Astrocyte (in vitro differentiated cells and primary cell): Measurements from ENCODE around the gene MED13L. TPM values are rescaled to one million over a fixed set of nuclear protein-coding genes. Genes with fewer than 3 reads are reported as not detected.

Source experiments
- DNase-seq: peaks from one replicate; pipeline ENCODE4 v3.0.0-alpha.2; 2010; ENCODE audit warnings: low read depth
- FAIRE-seq: peaks from 2 replicates; lab custom pipeline; 2011; peaks lifted over from hg19 to GRCh38; lab: Jason Lieb, UNC
- H2AFZ ChIP-seq: 2 replicates; pipeline ENCODE4 v1.6.0; 2012; ENCODE audit warnings: low read depth, low read length, inconsistent platforms
- H3K27ac ChIP-seq: 2 replicates; pipeline ENCODE4 v1.5.1; 2011; ENCODE audit warnings: low read depth, low read length, inconsistent platforms
- H3K27me3 ChIP-seq: 2 replicates; pipeline ENCODE4 v1.6.0; 2011; ENCODE audit warnings: low read length, inconsistent platforms; ENCODE audit not compliant: insufficient read depth
- H3K36me3 ChIP-seq: 2 replicates; pipeline ENCODE4 v1.5.1; 2011; ENCODE audit warnings: low read length, inconsistent platforms; ENCODE audit not compliant: insufficient read depth
- H3K4me1 ChIP-seq: 2 replicates; pipeline ENCODE4 v1.5.1; 2011; ENCODE audit warnings: low read length, inconsistent platforms; ENCODE audit not compliant: insufficient read depth
- H3K4me2 ChIP-seq: 2 replicates; pipeline ENCODE4 v1.6.0; 2012; ENCODE audit warnings: low read length, inconsistent platforms
- H3K4me3 ChIP-seq: 2 replicates; pipeline ENCODE4 v1.5.1; 2011; ENCODE audit warnings: low read depth, mild to moderate bottlenecking, low read length, inconsistent platforms; ENCODE audit not compliant: insufficient read depth
- H3K79me2 ChIP-seq: 2 replicates; pipeline ENCODE4 v1.6.0; 2012; ENCODE audit warnings: mild to moderate bottlenecking, low read length, inconsistent platforms; ENCODE audit not compliant: insufficient read depth
- H3K9ac ChIP-seq: 2 replicates; pipeline ENCODE4 v1.6.0; 2012; ENCODE audit warnings: mild to moderate bottlenecking, low read length, inconsistent platforms
- H3K9me3 ChIP-seq: 2 replicates; pipeline ENCODE4 v1.5.1; 2012; ENCODE audit warnings: low read depth, mild to moderate bottlenecking, low read length, inconsistent platforms; ENCODE audit not compliant: insufficient read depth
- H4K20me1 ChIP-seq: 2 replicates; pipeline ENCODE4 v1.6.0; 2012; ENCODE audit warnings: low read length, inconsistent platforms; ENCODE audit not compliant: insufficient read depth
- H3K27ac Mint-ChIP-seq: one replicate; pipeline ENCODE4 v1.8.0; 2021; ENCODE audit warnings: mild to moderate bottlenecking, mixed read lengths; ENCODE audit not compliant: unreplicated experiment
- H3K27me3 Mint-ChIP-seq: one replicate; pipeline ENCODE4 v1.8.0; 2021; ENCODE audit warnings: low read depth, mixed read lengths; ENCODE audit not compliant: unreplicated experiment
- H3K36me3 Mint-ChIP-seq: one replicate; pipeline ENCODE4 v1.8.0; 2021; ENCODE audit warnings: low read depth, mixed read lengths; ENCODE audit not compliant: unreplicated experiment
- H3K4me1 Mint-ChIP-seq: one replicate; pipeline ENCODE4 v1.8.0; 2021; ENCODE audit warnings: low read depth, mixed read lengths; ENCODE audit not compliant: unreplicated experiment
- H3K4me3 Mint-ChIP-seq: one replicate; pipeline ENCODE4 v1.8.0; 2021; ENCODE audit warnings: mild to moderate bottlenecking, moderate library complexity, mixed read lengths; ENCODE audit not compliant: unreplicated experiment
- H3K9me3 Mint-ChIP-seq: one replicate; pipeline ENCODE4 v1.8.0; 2021; ENCODE audit warnings: mild to moderate bottlenecking, mixed read lengths; ENCODE audit not compliant: unreplicated experiment
- EZH2 ChIP-seq: IDR thresholded peaks from 2 replicates; pipeline ENCODE4 v1.6.1; 2012; ENCODE audit warnings: mild to moderate bottlenecking, low read length, inconsistent platforms; ENCODE audit not compliant: insufficient read depth
- total RNA-seq: library from RNA; stranded (reverse); gene quantifications from 2 replicates; pipeline ENCODE4 v1.2.1, GENCODE V29; 2021
- TF ChIP-seq, protein P1 (sequence below): IDR thresholded peaks from 2 replicates; pipeline ENCODE4 v1.5.1; 2011; ENCODE audit warnings: low read depth, mild to moderate bottlenecking, inconsistent platforms, low read length, moderate library complexity; ENCODE audit not compliant: insufficient read depth

Gene MED13L
- total RNA-seq, 1 donor from 2014 or later = 153 TPM

DNA sequence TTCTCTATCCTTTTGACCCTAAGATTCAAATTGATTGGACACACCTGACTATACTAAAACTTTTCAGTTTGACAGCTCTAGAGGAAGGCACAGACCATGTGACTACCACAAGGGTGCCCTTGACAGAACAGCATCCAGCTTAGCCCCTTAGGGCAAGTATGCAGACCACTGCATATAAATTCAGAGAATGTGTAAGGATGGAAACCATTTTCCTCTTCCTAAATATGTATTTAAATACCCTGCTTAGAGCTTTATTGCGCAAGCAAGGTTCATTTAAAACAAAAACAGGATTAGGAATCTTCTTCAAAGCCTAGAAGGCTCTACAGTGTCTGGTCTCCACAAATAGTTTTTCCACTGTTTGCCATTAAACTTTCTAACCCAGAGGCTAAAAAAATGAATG lies 202.8 kb downstream of the MED13L start:
- no peaks in the 10 kb centered on the region for H3K9me3 Mint-ChIP-seq
- Histone ChIP-seq H3K27me3 (no peaks in the 10 kb centered on the region), H3K27ac (no peak overlapping the region), H3K4me1 (peaks cover 4% of the 10 kb centered on the region), H3K79me2 (peaks cover 70% of the 10 kb centered on the region), H3K9me3 (no peaks in the 10 kb centered on the region), H3K4me3 (no peak overlapping the region), H2AFZ (no peak overlapping the region), H3K36me3 (no peaks in the 10 kb centered on the region), H3K4me2 (no peak overlapping the region), H4K20me1 (peaks cover 70% of the 10 kb centered on the region), H3K9ac (no peak overlapping the region)
- H3K36me3 Mint-ChIP-seq = peaks cover 3% of the 10 kb centered on the region
- peak overlapping the region; percentile 47 for H3K27ac Mint-ChIP-seq
- no peak overlapping the region for H3K4me3 Mint-ChIP-seq
- TF ChIP-seq, protein P1, sequence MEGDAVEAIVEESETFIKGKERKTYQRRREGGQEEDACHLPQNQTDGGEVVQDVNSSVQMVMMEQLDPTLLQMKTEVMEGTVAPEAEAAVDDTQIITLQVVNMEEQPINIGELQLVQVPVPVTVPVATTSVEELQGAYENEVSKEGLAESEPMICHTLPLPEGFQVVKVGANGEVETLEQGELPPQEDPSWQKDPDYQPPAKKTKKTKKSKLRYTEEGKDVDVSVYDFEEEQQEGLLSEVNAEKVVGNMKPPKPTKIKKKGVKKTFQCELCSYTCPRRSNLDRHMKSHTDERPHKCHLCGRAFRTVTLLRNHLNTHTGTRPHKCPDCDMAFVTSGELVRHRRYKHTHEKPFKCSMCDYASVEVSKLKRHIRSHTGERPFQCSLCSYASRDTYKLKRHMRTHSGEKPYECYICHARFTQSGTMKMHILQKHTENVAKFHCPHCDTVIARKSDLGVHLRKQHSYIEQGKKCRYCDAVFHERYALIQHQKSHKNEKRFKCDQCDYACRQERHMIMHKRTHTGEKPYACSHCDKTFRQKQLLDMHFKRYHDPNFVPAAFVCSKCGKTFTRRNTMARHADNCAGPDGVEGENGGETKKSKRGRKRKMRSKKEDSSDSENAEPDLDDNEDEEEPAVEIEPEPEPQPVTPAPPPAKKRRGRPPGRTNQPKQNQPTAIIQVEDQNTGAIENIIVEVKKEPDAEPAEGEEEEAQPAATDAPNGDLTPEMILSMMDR = no peak
- TF ChIP-seq EZH2 = no peak
- FAIRE-seq (no peak), DNase-seq (no peak)
- H3K27me3 Mint-ChIP-seq = no peaks in the 10 kb centered on the region
- peaks cover 29% of the 10 kb centered on the region for H3K4me1 Mint-ChIP-seq

DNA sequence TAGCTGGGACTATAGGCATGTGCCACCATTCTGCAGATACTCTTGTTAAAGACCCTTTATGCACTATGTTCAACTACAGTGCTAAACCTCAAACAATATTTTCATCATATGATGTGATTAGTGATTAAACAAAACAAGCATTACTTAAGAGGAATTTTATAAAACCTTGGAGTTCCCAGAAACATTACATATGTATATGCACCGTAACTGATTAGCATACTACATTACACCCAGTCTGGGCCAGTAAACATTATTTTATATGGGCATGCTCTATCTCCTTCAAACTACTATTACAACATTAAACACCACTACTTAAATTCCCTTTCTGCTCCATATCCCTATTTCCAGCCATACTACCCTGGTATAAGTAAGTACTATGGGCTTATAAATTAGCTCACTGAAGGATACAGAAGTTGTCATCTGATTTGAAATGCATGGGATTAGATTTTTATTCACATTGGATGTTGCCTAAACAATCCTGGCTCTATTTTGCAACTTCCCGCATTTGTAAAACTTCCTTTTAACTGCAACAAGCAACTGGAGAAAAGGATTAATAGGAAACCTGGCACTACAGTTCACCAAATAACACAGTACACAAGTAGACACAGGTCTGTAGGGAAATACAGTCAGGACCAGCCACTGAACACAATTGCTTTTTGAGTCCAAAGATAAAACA lies 205.8 kb downstream of the MED13L start:
- H3K4me3 Mint-ChIP-seq = no peak overlapping the region
- H3K36me3 Mint-ChIP-seq = peaks cover 3% of the 10 kb centered on the region
- no peaks in the 10 kb centered on the region for H3K9me3 Mint-ChIP-seq
- no peak overlapping the region for H3K4me2 ChIP-seq
- H2AFZ ChIP-seq = no peak overlapping the region
- FAIRE-seq (no peak), DNase-seq (no peak)
- no peaks in the 10 kb centered on the region for H3K27me3 ChIP-seq
- H3K27ac Mint-ChIP-seq = no peak overlapping the region
- H3K79me2 ChIP-seq = peaks cover 78% of the 10 kb centered on the region
- no peak overlapping the region for H3K27ac ChIP-seq
- peaks cover 42% of the 10 kb centered on the region for H3K4me1 Mint-ChIP-seq
- H3K9me3 ChIP-seq = no peaks in the 10 kb centered on the region
- no peak overlapping the region for H3K4me3 ChIP-seq
- no peaks in the 10 kb centered on the region for H3K36me3 ChIP-seq
- H3K27me3 Mint-ChIP-seq = no peaks in the 10 kb centered on the region
- H4K20me1 ChIP-seq = peaks cover 79% of the 10 kb centered on the region
- TF ChIP-seq EZH2 = no peak
- TF ChIP-seq, protein P1 = no peak
- peaks cover 2% of the 10 kb centered on the region for H3K4me1 ChIP-seq
- no peak overlapping the region for H3K9ac ChIP-seq

DNA sequence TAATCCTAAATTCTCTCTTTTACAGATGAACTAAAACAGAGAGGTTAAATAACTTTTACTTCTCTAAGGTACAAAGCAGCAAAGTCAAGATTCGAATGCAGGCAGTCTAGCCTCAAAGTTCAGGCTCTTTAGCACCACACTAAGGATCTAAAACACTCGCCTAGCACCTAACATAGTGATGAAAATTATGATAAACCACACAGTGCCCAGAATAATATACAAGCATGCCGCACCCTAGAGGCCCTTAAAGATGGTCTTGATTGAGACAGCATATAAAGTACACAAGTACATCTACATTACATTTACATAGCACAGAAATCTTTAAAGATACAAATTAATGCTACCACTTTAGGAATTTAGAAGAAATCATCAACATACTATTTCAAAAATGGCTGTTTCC lies 207.0 kb downstream of the MED13L start:
- Mint-ChIP-seq H3K36me3 (peaks cover 3% of the 10 kb centered on the region), H3K4me3 (no peak overlapping the region), H3K4me1 (peaks cover 43% of the 10 kb centered on the region), H3K9me3 (no peaks in the 10 kb centered on the region), H3K27me3 (no peaks in the 10 kb centered on the region), H3K27ac (no peak overlapping the region)
- Histone ChIP-seq H3K27ac (no peak overlapping the region), H2AFZ (no peak overlapping the region), H3K4me2 (no peak overlapping the region), H3K4me1 (no peaks in the 10 kb centered on the region), H3K36me3 (no peaks in the 10 kb centered on the region), H4K20me1 (peaks cover 80% of the 10 kb centered on the region), H3K9me3 (no peaks in the 10 kb centered on the region), H3K9ac (no peak overlapping the region), H3K4me3 (no peak overlapping the region), H3K27me3 (no peaks in the 10 kb centered on the region), H3K79me2 (peaks cover 79% of the 10 kb centered on the region)
- no peak for FAIRE-seq
- TF ChIP-seq EZH2 = no peak
- TF ChIP-seq, protein P1 = no peak
- DNase-seq = no peak
